ENCODE results near the gene RPS6KA6.

RPS6KA6 gene

DNA sequence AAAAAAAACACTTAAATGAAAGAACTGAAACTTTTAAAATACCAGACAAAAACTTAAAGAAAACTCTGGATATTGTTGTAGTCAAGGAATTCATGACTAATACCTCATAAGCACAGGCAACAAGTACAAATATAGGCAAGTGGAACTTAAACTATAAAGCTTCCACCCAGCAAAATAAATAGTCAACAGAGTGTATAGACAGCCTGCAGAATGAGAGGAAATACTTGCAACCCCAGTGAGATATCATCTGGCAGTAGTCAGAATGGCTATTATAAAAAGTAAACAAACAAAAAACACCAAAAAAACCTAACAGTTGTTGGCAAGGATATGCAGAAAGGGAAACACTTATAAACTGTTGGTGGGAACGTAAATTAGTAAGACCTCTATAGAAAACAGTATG lies 9.6 kb upstream of the RPS6KA6 start:
- Histone ChIP-seq H3K9me3 (ENCODE audit: control insufficient read depth in 2 of 2, low read length in 2 of 2) (no peaks in the 10 kb centered on the region), H3K4me3 (ENCODE audit: low read length in 2 of 2) (no peak overlapping the region), H3K27ac (ENCODE audit: low read depth in 2 of 2, low read length in 2 of 2) (no peak overlapping the region), H3K27me3 (ENCODE audit: control insufficient read depth in 2 of 2, insufficient read depth in 2 of 2, low read length in 2 of 2) (no peaks in the 10 kb centered on the region), H3K36me3 (ENCODE audit: control insufficient read depth in 2 of 2, insufficient read depth in 2 of 2, low read length in 2 of 2) (no peaks in the 10 kb centered on the region), H3K9ac (ENCODE audit: low read depth in 1 of 2, low read length in 2 of 2) (no peak overlapping the region), H3K4me1 (ENCODE audit: control insufficient read depth in 2 of 2, insufficient read depth in 2 of 2, low read length in 2 of 2) (no peaks in the 10 kb centered on the region)

DNA sequence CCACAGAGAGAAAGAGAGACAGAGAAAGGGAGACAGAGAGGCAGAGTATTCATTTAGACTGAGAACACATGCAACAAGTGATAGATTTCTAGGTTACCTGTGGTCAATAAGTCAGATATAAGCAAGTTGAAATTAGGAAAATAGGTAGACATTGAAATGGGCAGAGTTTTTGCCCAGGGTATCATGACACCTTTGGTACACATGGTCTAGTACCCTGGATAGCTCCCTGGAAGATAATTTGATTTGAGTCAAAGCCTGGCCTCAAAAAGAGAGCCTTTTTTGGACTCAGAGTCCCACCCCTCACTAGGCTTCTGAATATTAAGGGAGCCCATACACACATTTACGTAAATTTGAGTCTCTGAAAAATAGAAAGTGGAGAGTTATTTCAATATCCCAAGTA lies 4.0 kb upstream of the RPS6KA6 start:
- H3K36me3 ChIP-seq (ENCODE audit: control insufficient read depth in 2 of 2, insufficient read depth in 2 of 2, low read length in 2 of 2), result no peaks in the 10 kb centered on the region
- no peaks in the 10 kb centered on the region for H3K4me1 ChIP-seq (ENCODE audit: control insufficient read depth in 2 of 2, insufficient read depth in 2 of 2, low read length in 2 of 2)
- H3K9ac ChIP-seq (ENCODE audit: low read depth in 1 of 2, low read length in 2 of 2), result no peak overlapping the region
- H3K9me3 ChIP-seq (ENCODE audit: control insufficient read depth in 2 of 2, low read length in 2 of 2), result no peaks in the 10 kb centered on the region
- H3K27me3 ChIP-seq (ENCODE audit: control insufficient read depth in 2 of 2, insufficient read depth in 2 of 2, low read length in 2 of 2), result no peaks in the 10 kb centered on the region
- no peak overlapping the region for H3K4me3 ChIP-seq (ENCODE audit: low read length in 2 of 2)
- no peak overlapping the region for H3K27ac ChIP-seq (ENCODE audit: low read depth in 2 of 2, low read length in 2 of 2)

DNA sequence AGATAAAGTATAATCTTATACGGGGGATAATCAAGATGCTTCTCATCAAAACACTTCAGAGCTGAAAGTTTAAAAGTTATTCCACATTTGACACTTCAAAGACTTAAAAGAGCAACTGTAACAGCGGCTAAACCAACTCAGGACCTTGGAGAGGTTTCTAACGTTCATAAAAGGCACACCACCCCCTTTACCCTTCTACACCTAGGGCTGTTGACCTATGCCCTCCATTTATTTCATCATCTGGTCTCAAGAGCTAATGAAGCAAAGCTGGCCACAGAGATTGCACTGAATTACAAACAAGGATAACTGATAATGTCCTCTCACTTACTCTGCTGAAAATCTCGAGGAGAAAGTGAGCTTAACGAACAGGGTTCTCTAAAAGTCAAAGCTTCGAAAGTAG lies 1.1 kb upstream of the RPS6KA6 start:
- Histone ChIP-seq H3K36me3 (ENCODE audit: control insufficient read depth in 2 of 2, insufficient read depth in 2 of 2, low read length in 2 of 2) (no peaks in the 10 kb centered on the region), H3K9ac (ENCODE audit: low read depth in 1 of 2, low read length in 2 of 2) (no peak overlapping the region), H3K9me3 (ENCODE audit: control insufficient read depth in 2 of 2, low read length in 2 of 2) (no peaks in the 10 kb centered on the region), H3K27me3 (ENCODE audit: control insufficient read depth in 2 of 2, insufficient read depth in 2 of 2, low read length in 2 of 2) (no peaks in the 10 kb centered on the region), H3K4me3 (ENCODE audit: low read length in 2 of 2) (no peak overlapping the region), H3K4me1 (ENCODE audit: control insufficient read depth in 2 of 2, insufficient read depth in 2 of 2, low read length in 2 of 2) (no peaks in the 10 kb centered on the region), H3K27ac (ENCODE audit: low read depth in 2 of 2, low read length in 2 of 2) (no peak overlapping the region)

GRCh38 chrX:84188320-84188834 lies 378 bp upstream of the RPS6KA6 start:
- Histone ChIP-seq H3K4me3 (ENCODE audit: low read length in 2 of 2) (peak overlapping the region; percentile 54 to 68), H3K9me3 (ENCODE audit: control insufficient read depth in 2 of 2, low read length in 2 of 2) (no peaks in the 10 kb centered on the region), H3K27ac (ENCODE audit: low read depth in 2 of 2, low read length in 2 of 2) (peak overlapping the region in 1 of 2 donors; percentile 58), H3K36me3 (ENCODE audit: control insufficient read depth in 2 of 2, insufficient read depth in 2 of 2, low read length in 2 of 2) (no peaks in the 10 kb centered on the region), H3K9ac (ENCODE audit: low read depth in 1 of 2, low read length in 2 of 2) (no peak overlapping the region), H3K4me1 (ENCODE audit: control insufficient read depth in 2 of 2, insufficient read depth in 2 of 2, low read length in 2 of 2) (no peaks in the 10 kb centered on the region), H3K27me3 (ENCODE audit: control insufficient read depth in 2 of 2, insufficient read depth in 2 of 2, low read length in 2 of 2) (no peaks in the 10 kb centered on the region)

DNA sequence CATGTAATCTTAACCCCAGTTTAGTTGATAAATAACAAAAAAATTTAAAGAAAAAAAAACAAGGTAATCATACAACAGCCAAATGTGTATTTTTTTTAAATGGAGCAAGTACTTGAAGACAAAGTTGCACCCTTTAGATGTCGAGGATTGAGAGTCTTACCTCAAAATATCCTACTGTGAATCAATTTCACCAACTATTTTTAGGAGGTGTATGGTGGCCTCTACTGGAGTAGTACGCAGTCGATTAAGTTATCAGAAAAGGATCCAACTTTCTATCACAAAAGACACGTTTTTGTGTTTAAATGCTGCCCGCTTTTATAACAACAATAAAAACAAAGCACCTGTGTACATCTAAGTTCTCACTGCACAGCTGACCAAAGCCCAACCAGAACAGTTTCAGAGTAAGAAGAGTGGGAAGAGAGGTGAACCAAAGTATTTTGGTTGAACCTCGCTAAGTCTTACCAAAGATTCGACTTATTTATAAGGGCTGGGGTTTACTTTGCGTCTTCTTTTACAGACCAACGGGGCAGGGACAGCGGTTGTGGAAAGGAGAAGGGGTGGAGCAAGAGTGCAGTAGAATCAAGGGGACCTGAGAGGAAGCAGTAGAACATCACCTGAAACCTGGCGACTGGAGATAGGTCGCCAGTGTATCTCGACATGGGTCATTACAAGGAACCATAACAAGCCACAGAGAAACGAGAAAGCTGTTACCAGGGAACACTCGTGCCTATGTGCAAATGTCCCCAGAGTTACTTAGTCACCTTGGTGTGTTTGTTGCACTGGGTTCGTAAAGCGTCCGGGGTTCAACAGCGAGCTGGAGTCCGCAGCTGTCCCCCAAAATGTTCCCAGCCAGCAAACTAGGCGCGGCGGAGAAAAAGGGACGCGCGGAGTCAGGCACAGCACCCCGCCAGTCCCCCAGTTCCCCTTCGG lies 1.1 kb downstream of the RPS6KA6 start:
- Histone ChIP-seq H3K9me3 (ENCODE audit: control insufficient read depth in 2 of 2, low read length in 2 of 2) (no peaks in the 10 kb centered on the region), H3K4me3 (ENCODE audit: low read length in 2 of 2) (peak overlapping the region; percentile 68 to 76), H3K27ac (ENCODE audit: low read depth in 2 of 2, low read length in 2 of 2) (peak overlapping the region; percentile 58 to 66)

DNA sequence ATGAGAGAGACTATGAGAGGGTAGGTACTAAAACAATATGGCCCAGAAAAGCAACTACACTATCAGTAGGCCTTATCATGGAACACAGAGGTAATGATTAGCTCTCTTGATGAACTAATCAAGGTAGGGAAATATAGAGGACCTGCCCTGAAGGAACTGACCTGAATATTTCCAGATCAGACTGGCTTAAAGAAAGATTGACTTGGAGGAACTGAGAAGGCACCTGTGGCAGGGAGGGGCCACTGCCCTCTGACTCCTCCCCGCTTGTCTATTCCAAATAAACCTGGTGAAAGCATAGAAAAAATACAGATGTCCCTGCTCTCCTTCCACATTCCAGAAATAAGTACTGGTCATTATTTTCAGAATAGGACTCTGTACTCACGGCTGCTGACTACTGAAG lies 5.5 kb downstream of the RPS6KA6 start:
- Histone ChIP-seq H3K4me3 (ENCODE audit: low read length in 2 of 2) (no peak overlapping the region), H3K27ac (ENCODE audit: low read depth in 2 of 2, low read length in 2 of 2) (peak overlapping the region in 1 of 2 donors; percentile 6), H3K9me3 (ENCODE audit: control insufficient read depth in 2 of 2, low read length in 2 of 2) (no peaks in the 10 kb centered on the region), H3K4me1 (ENCODE audit: control insufficient read depth in 2 of 2, insufficient read depth in 2 of 2, low read length in 2 of 2) (peaks cover 2 to 3% of the 10 kb centered on the region in 2 donors), H3K36me3 (ENCODE audit: control insufficient read depth in 2 of 2, insufficient read depth in 2 of 2, low read length in 2 of 2) (no peaks in the 10 kb centered on the region), H3K27me3 (ENCODE audit: control insufficient read depth in 2 of 2, insufficient read depth in 2 of 2, low read length in 2 of 2) (no peaks in the 10 kb centered on the region), H3K9ac (ENCODE audit: low read depth in 1 of 2, low read length in 2 of 2) (no peak overlapping the region)

More for the DNA sequence above, 1.1 kb downstream of the RPS6KA6 start:
- Histone ChIP-seq H3K9ac (ENCODE audit: low read depth in 1 of 2, low read length in 2 of 2) (peak overlapping the region; percentile 56 to 71), H3K4me1 (ENCODE audit: control insufficient read depth in 2 of 2, insufficient read depth in 2 of 2, low read length in 2 of 2) (peaks cover 0 to 2% of the 10 kb centered on the region in 2 donors), H3K27me3 (ENCODE audit: control insufficient read depth in 2 of 2, insufficient read depth in 2 of 2, low read length in 2 of 2) (no peaks in the 10 kb centered on the region), H3K36me3 (ENCODE audit: control insufficient read depth in 2 of 2, insufficient read depth in 2 of 2, low read length in 2 of 2) (no peaks in the 10 kb centered on the region)

- H3K4me3 ChIP-seq (ENCODE audit: low read length in 2 of 2), result peak overlapping the region in 1 of 2 donors; percentile 6
- H3K36me3 ChIP-seq (ENCODE audit: control insufficient read depth in 2 of 2, insufficient read depth in 2 of 2, low read length in 2 of 2), result no peaks in the 10 kb centered on the region
- no peaks in the 10 kb centered on the region for H3K9me3 ChIP-seq (ENCODE audit: control insufficient read depth in 2 of 2, low read length in 2 of 2)
- H3K9ac ChIP-seq (ENCODE audit: low read depth in 1 of 2, low read length in 2 of 2), result no peak overlapping the region
- no peak overlapping the region for H3K27ac ChIP-seq (ENCODE audit: low read depth in 2 of 2, low read length in 2 of 2)
- H3K4me1 ChIP-seq (ENCODE audit: control insufficient read depth in 2 of 2, insufficient read depth in 2 of 2, low read length in 2 of 2), result peaks cover 0 to 3% of the 10 kb centered on the region in 2 donors
- H3K27me3 ChIP-seq (ENCODE audit: control insufficient read depth in 2 of 2, insufficient read depth in 2 of 2, low read length in 2 of 2), result no peaks in the 10 kb centered on the region
These were observed 12.0 kb downstream of the RPS6KA6 start for GRCh38 chrX:84175958-84176357.

DNA sequence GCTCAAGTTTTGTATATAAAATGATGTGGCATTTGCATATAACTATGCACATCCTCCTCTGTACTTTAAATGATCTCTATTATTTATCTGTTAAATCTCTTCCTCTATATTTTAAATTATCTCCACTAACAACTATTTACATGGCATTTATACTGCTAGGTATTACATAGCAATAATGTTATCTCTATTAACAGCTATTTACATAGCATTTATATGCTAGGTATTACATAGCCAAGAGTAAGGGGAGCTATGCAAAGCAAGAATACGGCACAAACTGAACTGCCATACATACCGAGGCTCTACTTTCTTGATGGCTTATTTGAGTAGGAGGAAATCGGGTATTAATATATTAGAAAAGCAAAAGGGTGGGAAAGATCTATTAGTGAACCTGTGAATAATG lies 12.7 kb downstream of the RPS6KA6 start:
- Histone ChIP-seq H3K9ac (ENCODE audit: low read depth in 1 of 2, low read length in 2 of 2) (no peak overlapping the region), H3K27me3 (ENCODE audit: control insufficient read depth in 2 of 2, insufficient read depth in 2 of 2, low read length in 2 of 2) (no peaks in the 10 kb centered on the region), H3K4me1 (ENCODE audit: control insufficient read depth in 2 of 2, insufficient read depth in 2 of 2, low read length in 2 of 2) (no peaks in the 10 kb centered on the region)

DNA sequence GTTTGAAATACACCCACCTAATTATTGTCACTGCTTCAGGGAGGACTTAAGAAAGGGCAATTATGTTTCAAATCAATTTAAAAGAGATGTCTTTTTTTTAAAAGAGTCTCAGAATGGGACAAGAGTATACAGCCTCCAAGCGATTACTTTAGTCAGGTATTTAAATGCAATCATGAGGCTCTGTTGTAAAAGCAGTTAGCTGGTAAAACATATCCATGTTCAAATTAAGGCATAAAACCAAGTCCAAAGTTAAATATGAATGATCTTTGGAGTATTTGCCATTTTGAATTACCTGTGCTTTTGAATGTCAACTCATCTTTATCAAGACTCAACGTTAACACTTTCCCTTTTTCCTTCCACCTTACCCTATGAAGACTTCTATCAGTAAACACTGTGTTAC lies 13.7 kb downstream of the RPS6KA6 start:
- Histone ChIP-seq H3K9me3 (ENCODE audit: control insufficient read depth in 2 of 2, low read length in 2 of 2) (no peaks in the 10 kb centered on the region), H3K36me3 (ENCODE audit: control insufficient read depth in 2 of 2, insufficient read depth in 2 of 2, low read length in 2 of 2) (no peaks in the 10 kb centered on the region), H3K27me3 (ENCODE audit: control insufficient read depth in 2 of 2, insufficient read depth in 2 of 2, low read length in 2 of 2) (no peaks in the 10 kb centered on the region), H3K27ac (ENCODE audit: low read depth in 2 of 2, low read length in 2 of 2) (no peak overlapping the region), H3K9ac (ENCODE audit: low read depth in 1 of 2, low read length in 2 of 2) (no peak overlapping the region), H3K4me3 (ENCODE audit: low read length in 2 of 2) (no peak overlapping the region), H3K4me1 (ENCODE audit: control insufficient read depth in 2 of 2, insufficient read depth in 2 of 2, low read length in 2 of 2) (no peaks in the 10 kb centered on the region)

More for the DNA sequence above, 12.7 kb downstream of the RPS6KA6 start:
- Histone ChIP-seq H3K4me3 (ENCODE audit: low read length in 2 of 2) (no peak overlapping the region), H3K9me3 (ENCODE audit: control insufficient read depth in 2 of 2, low read length in 2 of 2) (no peaks in the 10 kb centered on the region), H3K36me3 (ENCODE audit: control insufficient read depth in 2 of 2, insufficient read depth in 2 of 2, low read length in 2 of 2) (no peaks in the 10 kb centered on the region), H3K27ac (ENCODE audit: low read depth in 2 of 2, low read length in 2 of 2) (no peak overlapping the region)

- Histone ChIP-seq H3K4me3 (ENCODE audit: low read length in 2 of 2) (no peak overlapping the region), H3K9me3 (ENCODE audit: control insufficient read depth in 2 of 2, low read length in 2 of 2) (no peaks in the 10 kb centered on the region), H3K27ac (ENCODE audit: low read depth in 2 of 2, low read length in 2 of 2) (no peak overlapping the region), H3K4me1 (ENCODE audit: control insufficient read depth in 2 of 2, insufficient read depth in 2 of 2, low read length in 2 of 2) (no peaks in the 10 kb centered on the region), H3K9ac (ENCODE audit: low read depth in 1 of 2, low read length in 2 of 2) (no peak overlapping the region), H3K27me3 (ENCODE audit: control insufficient read depth in 2 of 2, insufficient read depth in 2 of 2, low read length in 2 of 2) (no peaks in the 10 kb centered on the region), H3K36me3 (ENCODE audit: control insufficient read depth in 2 of 2, insufficient read depth in 2 of 2, low read length in 2 of 2) (no peaks in the 10 kb centered on the region)
These were observed 17.1 kb downstream of the RPS6KA6 start for GRCh38 chrX:84170931-84171330.

All from mucosa of rectum (tissue), 2 donors.